ENCODE measurements around the gene HES7.

Gene HES7

DNA sequence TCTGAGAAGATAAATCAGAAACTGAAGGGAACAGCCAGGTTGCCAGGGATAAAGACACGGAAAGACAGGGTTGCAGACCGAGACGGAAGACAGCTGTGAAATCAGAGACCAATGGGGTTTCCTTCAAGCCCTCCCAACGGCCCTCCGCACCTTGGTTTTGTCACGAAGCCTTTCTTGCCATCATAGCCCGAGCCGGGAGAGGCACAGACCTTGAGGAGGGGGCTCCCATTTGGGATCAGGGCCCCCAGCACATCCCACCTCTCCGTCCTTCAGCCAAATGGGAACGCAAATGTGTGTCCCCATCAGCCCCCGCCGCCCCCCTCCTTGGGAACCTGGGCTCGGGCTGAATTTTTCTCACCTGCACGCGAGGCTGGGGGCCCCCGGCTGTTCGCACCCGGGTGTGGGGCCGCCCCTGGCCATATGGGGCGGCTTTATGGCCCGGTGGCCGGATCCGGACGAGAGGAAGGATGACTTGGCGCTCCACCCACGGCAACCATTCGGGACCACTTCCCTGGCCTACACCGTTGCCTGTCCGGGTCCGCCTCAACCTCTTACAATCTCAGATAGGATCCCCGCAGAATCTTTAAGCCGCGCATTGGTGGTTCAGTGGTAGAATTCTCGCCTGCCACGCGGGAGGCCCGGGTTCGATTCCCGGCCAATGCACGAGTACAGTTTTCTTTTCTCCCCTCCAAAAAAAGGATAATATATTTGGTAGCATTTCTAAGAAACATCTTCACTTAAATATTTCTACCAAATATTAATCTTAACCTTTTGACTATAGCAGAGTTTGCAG lies 1.4 kb upstream of the HES7 start:
- no peaks in the 10 kb centered on the region for H3K36me3 ChIP-seq
- H3K27me3 ChIP-seq = peaks cover 55 to 96% (median 85%) of the 10 kb centered on the region in 11 experiments
- TF ChIP-seq Cebpa-rat (IDR thresholded peaks at IDR 0.05) = no peak
- peaks cover 42 to 62% (median 53%) of the 10 kb centered on the region in 10 experiments for H3K4me1 ChIP-seq
- H4K20me1 ChIP-seq = peaks cover 0 to 48% (median 40%) of the 10 kb centered on the region in 11 experiments; a peak in 20 of 22 replicates
- peak overlapping the region; percentile 91 to 100 (median 99) for H3K4me2 ChIP-seq
- peak overlapping the region in 3 of 11 experiments; percentile 3 to 50 (median 17); a peak in 3 of 22 replicates for H3K27ac ChIP-seq
- peak overlapping the region; percentile 54 to 75 (median 67); a peak in 20 of 22 replicates for H3K9ac ChIP-seq
- no peaks in the 10 kb centered on the region for H3K9me3 ChIP-seq (replicated peaks in 1 of 11)
- peak overlapping the region; percentile 57 to 79 (median 69) for H3K4me3 ChIP-seq

DNA sequence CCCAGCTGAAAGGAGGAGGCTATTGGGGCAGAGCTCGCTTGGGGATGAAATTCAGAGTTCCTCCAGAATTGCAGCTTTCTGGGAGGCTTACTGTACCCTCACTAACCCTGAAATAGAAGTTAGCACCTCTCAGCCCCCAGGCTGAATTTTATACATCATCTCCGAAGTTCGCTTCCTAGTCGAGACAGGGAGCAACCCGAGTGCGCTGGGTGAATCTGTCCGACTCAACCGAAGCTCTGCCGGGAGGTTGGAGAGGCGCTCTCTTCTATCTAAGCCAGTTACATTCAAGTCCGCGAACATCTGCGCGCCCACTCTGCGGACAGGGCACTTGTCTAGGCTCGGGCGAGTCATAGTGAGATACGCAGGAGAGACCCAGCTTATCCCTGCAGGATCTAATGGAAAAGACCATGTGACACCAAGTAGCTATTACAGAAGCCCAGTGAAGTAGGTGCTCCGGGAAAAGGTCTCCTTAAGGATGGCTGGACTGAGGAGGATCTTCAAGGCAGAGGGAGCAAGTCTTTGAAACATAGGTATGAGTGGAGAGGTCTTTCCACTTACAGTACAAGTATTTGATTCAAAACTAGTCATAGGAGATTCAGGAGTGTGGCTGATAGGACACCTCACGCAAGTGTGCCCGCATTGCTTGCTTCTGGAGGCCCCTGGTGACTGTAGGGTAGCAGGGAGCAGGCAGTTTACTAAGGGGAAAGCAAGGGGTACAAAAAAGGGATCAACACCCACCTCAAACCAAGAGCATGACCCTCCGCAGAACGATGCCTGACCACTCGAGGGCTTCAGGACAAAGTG lies 646 bp upstream of the HES7 start:
- H4K20me1 ChIP-seq = peaks cover 5 to 54% (median 44%) of the 10 kb centered on the region in 11 experiments; a peak in 20 of 22 replicates
- H3K4me3 ChIP-seq = peak overlapping the region; percentile 57 to 79 (median 69)
- peaks cover 50 to 90% (median 78%) of the 10 kb centered on the region in 11 experiments for H3K27me3 ChIP-seq
- peak overlapping the region; percentile 91 to 100 (median 99) for H3K4me2 ChIP-seq
- TF ChIP-seq Cebpa-rat (IDR thresholded peaks at IDR 0.05) = no peak
- H3K9me3 ChIP-seq (replicated peaks in 1 of 11) = no peaks in the 10 kb centered on the region
- H3K9ac ChIP-seq = peak overlapping the region in 10 of 11 experiments; percentile 31 to 75 (median 66); a peak in 12 of 22 replicates
- H3K4me1 ChIP-seq = peaks cover 42 to 66% (median 54%) of the 10 kb centered on the region in 10 experiments
- no peak overlapping the region; a peak in 1 of 22 replicates for H3K27ac ChIP-seq
- H3K36me3 ChIP-seq = no peaks in the 10 kb centered on the region

DNA sequence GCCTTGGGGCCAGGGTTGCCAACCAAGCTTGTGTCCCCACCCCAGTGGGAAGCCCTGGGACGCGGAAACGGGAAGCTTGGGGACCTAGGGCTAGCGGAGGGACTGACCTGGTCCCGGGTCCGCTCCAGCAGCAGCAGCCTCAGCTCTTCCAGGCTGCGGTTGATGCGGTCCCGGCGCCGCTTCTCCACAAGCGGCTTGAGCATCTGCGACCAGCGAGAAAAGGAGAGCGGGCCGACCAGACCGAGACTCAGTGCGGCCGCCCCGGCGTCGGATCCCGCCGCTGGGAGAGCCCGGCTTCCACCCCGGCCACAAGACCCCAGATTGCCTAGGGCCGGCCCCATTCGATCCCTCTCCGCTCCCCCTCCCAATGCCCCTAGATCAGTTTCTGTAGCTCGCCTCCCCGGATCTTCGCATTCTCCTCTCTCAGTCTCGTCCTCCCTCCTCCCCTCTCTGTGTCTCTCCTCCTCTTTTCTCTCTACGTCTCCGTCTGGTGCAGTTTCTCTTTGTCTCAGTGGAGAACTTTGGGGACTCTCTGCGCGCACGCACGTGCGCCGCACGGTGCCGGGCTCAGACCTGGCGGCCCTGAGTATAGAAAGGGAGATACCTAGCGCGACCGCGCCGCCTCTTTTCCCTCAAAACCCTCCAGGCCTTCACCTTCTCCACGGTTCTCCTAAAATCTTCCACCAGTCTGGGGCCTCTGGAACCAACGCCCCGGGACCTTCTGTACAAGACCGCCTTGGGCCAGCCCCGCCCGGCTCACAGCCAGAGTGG lies 797 bp downstream of the HES7 start:
- H3K4me2 ChIP-seq = peak overlapping the region; percentile 91 to 100 (median 99)
- peak overlapping the region; percentile 34 to 73 (median 53); a peak in 20 of 22 replicates for H3K9ac ChIP-seq
- H3K4me1 ChIP-seq = peaks cover 47 to 71% (median 58%) of the 10 kb centered on the region in 10 experiments
- no peak overlapping the region for H3K27ac ChIP-seq
- H3K27me3 ChIP-seq = peaks cover 45 to 80% (median 69%) of the 10 kb centered on the region in 11 experiments
- peaks cover 5 to 56% (median 44%) of the 10 kb centered on the region in 11 experiments; a peak in 20 of 22 replicates for H4K20me1 ChIP-seq
- no peaks in the 10 kb centered on the region for H3K9me3 ChIP-seq (replicated peaks in 1 of 11)
- H3K36me3 ChIP-seq = no peaks in the 10 kb centered on the region
- TF ChIP-seq Cebpa-rat (IDR thresholded peaks at IDR 0.05) = no peak
- H3K4me3 ChIP-seq = peak overlapping the region; percentile 57 to 79 (median 69)

DNA sequence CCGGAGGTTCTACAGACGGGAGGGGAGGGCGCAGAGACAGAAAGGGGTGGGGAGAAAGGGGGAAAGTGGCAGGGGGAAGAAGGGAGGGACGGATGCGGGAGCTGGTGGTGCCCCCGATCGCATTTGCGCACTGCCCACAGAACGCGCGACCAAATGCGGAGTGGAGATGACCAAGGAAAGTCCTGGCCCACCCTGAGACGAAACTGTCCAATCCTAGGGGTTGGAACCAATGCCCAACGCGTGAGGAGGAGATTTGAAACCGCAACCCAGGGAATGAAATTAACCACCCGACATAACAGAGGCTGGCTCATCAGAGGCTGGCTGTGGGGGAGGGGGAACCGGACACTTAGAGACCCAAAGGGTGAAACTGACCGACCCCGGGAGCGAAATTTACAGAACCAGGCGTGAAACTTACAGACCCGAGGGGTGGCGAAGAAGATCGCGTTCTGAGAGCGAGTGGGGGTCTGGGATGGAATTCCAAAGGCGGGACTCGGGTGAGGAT lies 1.4 kb downstream of the HES7 start:
- Histone ChIP-seq H4K20me1 (peaks cover 5 to 58% (median 45%) of the 10 kb centered on the region in 11 experiments; a peak in 20 of 22 replicates), H3K36me3 (no peaks in the 10 kb centered on the region), H3K4me3 (peak overlapping the region; percentile 57 to 79 (median 69)), H3K4me1 (peaks cover 53 to 77% (median 64%) of the 10 kb centered on the region in 10 experiments), H3K27me3 (peaks cover 51 to 80% (median 69%) of the 10 kb centered on the region in 11 experiments), H3K9ac (peak overlapping the region; percentile 34 to 73 (median 53); a peak in 20 of 22 replicates), H3K4me2 (peak overlapping the region; percentile 91 to 100 (median 99)), H3K9me3 (replicated peaks in 1 of 11) (no peaks in the 10 kb centered on the region), H3K27ac (no peak overlapping the region)
- no peak for TF ChIP-seq Cebpa-rat (IDR thresholded peaks at IDR 0.05)

DNA sequence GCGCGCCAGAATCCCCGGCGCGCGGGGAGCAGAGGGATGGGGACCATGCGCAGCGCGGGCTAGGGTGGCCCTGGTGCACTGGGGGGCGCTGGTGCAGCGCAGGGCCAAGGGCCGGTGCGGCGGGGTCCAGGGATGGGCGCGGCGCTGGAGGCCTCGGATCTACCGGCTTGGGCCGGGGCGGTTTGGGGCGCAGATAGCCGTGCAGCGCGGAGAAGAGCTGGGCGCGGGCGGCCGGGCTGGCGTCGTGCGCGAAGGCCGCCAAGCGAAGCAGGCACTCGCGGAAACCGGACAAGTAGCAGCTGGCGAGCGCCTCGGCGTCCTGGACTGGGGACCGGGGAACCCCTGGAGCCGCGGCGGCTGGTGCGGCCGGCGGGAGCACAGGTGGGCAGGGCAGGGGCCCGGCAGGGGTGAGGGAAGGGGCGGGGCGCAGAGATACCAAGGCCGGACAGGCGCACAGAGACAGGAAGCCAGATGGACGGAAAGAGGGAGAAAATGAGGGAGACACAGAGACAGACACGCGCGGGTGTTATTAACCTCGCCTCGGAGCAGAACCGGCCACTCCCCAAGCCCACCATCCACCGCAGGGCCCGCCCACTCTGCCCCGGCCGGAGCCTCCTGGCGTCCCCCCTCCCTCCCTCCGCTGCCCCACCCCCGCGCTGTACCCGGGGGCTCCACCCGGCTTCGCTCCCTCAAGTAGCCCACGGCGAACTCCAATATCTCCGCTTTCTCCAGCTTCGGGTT lies 2.1 kb downstream of the HES7 start:
- peak overlapping the region; percentile 91 to 100 (median 99) for H3K4me2 ChIP-seq
- no peak for TF ChIP-seq Cebpa-rat (IDR thresholded peaks at IDR 0.05)
- peaks cover 5 to 58% (median 46%) of the 10 kb centered on the region in 11 experiments; a peak in 20 of 22 replicates for H4K20me1 ChIP-seq
- H3K27me3 ChIP-seq = peaks cover 57 to 80% (median 70%) of the 10 kb centered on the region in 11 experiments
- no peaks in the 10 kb centered on the region for H3K9me3 ChIP-seq (replicated peaks in 1 of 11)
- H3K4me1 ChIP-seq = peaks cover 55 to 77% (median 64%) of the 10 kb centered on the region in 10 experiments
- peak overlapping the region; percentile 57 to 79 (median 69) for H3K4me3 ChIP-seq
- no peak overlapping the region for H3K27ac ChIP-seq
- H3K36me3 ChIP-seq = no peaks in the 10 kb centered on the region
- peak overlapping the region; percentile 37 to 73 (median 57); a peak in 20 of 22 replicates for H3K9ac ChIP-seq

DNA sequence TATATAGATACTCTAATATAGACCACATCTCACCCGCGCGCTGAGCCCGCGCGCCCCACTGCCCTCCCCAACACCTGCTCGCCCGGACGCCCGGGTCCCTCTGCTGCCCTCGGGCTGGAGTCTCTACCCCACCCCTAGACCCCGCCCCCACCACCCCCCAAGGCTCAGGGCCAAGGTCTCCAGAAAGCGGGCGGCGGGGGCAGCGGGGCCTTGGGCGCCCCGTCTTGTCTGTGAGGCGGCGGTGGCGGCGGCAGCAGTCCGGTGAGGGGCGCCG lies 2.6 kb downstream of the HES7 start:
- Histone ChIP-seq H3K36me3 (no peaks in the 10 kb centered on the region), H3K4me3 (peak overlapping the region; percentile 57 to 79 (median 69)), H3K27ac (no peak overlapping the region), H3K4me2 (peak overlapping the region; percentile 91 to 100 (median 99)), H3K27me3 (peaks cover 62 to 82% (median 74%) of the 10 kb centered on the region in 11 experiments), H3K9ac (peak overlapping the region in 10 of 11 experiments; percentile 37 to 73 (median 58); a peak in 15 of 22 replicates), H4K20me1 (peaks cover 5 to 58% (median 46%) of the 10 kb centered on the region in 11 experiments; a peak in 20 of 22 replicates), H3K9me3 (replicated peaks in 1 of 11) (no peaks in the 10 kb centered on the region), H3K4me1 (peaks cover 60 to 79% (median 66%) of the 10 kb centered on the region in 10 experiments)
- no peak for TF ChIP-seq Cebpa-rat (IDR thresholded peaks at IDR 0.05)

DNA sequence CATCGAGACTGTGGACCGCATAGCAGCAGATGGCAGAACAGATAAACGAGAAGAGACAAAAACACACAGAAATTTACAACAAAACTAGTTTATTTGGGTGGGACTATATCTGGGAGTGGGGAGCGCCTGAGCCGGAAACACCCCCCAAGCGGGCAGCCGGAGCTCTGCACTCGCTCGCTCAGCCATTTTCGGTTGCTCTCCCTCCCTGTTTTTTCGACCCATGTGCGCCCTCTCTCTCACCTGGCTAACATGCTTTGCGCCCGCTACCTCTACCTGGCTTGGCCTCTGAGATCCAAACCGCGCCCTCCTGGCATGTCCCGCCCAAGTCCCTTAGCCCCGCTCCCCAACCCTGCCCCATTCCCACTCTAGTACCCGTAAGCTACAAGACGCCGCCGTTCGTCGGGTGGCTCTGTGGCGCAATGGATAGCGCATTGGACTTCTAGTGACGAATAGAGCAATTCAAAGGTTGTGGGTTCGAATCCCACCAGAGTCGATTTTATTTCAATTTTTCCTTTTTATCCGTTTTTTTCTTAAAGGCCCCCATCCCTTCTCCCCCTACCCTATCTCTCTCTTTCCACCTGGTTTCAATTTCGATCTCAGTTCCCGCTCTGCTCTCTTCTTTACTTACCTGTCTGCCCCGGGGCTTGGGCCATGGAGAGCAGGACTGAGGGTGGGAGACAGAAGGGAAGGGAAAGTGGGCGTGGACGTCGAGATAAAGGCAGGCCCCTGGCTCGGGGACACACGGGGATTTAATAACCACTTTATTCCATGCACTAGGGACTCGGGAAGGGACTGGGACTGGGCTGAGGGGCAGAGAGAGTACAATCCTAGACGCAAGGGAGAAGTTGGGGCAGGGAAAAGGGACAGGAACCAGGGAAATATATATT lies 3.1 kb downstream of the HES7 start:
- Histone ChIP-seq H3K9ac (peak overlapping the region; percentile 11 to 73 (median 53); a peak in 19 of 22 replicates), H3K27ac (peak overlapping the region in 7 of 11 experiments; percentile 1 to 45 (median 12); a peak in 3 of 22 replicates), H3K36me3 (no peaks in the 10 kb centered on the region), H4K20me1 (peaks cover 5 to 59% (median 46%) of the 10 kb centered on the region in 11 experiments; a peak in 20 of 22 replicates), H3K4me2 (peak overlapping the region; percentile 91 to 100 (median 99)), H3K4me3 (peak overlapping the region; percentile 57 to 79 (median 69)), H3K9me3 (replicated peaks in 1 of 11) (no peaks in the 10 kb centered on the region), H3K27me3 (peaks cover 68 to 85% (median 80%) of the 10 kb centered on the region in 11 experiments), H3K4me1 (peaks cover 60 to 79% (median 67%) of the 10 kb centered on the region in 10 experiments)
- TF ChIP-seq Cebpa-rat (IDR thresholded peaks at IDR 0.05) = no peak

Measured in BLaER1 treated with 17β-estradiol and CSF1 and Interleukin-3, amounts not matched to agents 10 nM and 100 nM (cell line).